Fibroblast of villous mesenchyme (primary cell): Measurements from ENCODE around the gene NDUFB6. TPM values are rescaled to one million over a fixed set of nuclear protein-coding genes. Genes with fewer than 3 reads are reported as not detected.
A peak's percentile ranks its signal among the peaks of the same experiment; 100 is the strongest.

Experiments used
- DNase-seq: peaks from one replicate; pipeline ENCODE4 v3.0.0-alpha.2; 2010; ENCODE audit warnings: low read depth
- H3K4me3 ChIP-seq: 2 replicates; pipeline ENCODE4 v1.5.1; 2011; ENCODE audit warnings: low read depth, mild to moderate bottlenecking, low read length
- total RNA-seq: library from RNA; depleted of rRNA; stranded (reverse); fragments of >200 nt; gene quantifications from 2 replicates; pipeline ENCODE4 v1.2.3, GENCODE V29; 2012
- TF ChIP-seq, protein P1 (sequence below): IDR thresholded peaks from 2 replicates; pipeline ENCODE4 v1.5.1; 2012; ENCODE audit warnings: low read depth, mild to moderate bottlenecking, low read length; ENCODE audit not compliant: insufficient read depth

The NDUFB6 gene
- total RNA-seq, 1 donor, result 43.6 TPM

DNA sequence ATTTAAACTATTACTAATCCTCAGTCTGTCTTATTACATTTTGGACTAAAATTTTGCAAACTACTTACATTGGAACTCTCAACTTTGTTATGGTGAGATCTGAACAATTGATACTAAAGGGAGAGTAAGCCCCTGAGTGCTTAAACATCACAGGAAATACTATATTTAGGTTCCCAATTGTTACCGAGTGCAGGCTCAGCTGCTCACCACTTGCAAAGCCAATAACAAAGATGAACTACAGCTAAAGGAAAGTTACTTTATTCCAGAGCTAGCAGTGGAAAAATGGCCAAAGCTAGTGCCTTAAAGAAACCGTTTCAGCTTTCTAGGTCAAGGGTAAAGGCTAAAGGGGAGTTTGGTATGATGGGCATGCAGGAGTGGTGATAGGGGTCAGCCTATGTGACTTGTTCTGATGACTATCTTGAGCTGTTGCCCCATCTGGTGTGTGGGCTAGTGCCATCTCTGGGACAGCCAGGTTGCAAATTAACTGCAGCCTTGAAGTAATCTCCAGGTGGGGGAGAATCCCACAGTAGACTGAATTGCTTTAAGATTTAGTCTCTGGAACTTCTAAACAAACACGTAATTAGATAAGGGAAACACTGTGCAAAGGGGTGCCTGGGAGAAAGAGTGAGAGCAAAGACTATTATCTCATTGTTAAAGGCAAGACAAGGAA lies 7.8 kb upstream of the NDUFB6 start:
- no peak for DNase-seq
- TF ChIP-seq, protein P1, sequence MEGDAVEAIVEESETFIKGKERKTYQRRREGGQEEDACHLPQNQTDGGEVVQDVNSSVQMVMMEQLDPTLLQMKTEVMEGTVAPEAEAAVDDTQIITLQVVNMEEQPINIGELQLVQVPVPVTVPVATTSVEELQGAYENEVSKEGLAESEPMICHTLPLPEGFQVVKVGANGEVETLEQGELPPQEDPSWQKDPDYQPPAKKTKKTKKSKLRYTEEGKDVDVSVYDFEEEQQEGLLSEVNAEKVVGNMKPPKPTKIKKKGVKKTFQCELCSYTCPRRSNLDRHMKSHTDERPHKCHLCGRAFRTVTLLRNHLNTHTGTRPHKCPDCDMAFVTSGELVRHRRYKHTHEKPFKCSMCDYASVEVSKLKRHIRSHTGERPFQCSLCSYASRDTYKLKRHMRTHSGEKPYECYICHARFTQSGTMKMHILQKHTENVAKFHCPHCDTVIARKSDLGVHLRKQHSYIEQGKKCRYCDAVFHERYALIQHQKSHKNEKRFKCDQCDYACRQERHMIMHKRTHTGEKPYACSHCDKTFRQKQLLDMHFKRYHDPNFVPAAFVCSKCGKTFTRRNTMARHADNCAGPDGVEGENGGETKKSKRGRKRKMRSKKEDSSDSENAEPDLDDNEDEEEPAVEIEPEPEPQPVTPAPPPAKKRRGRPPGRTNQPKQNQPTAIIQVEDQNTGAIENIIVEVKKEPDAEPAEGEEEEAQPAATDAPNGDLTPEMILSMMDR, result no peak

GRCh38 chr9:32579706-32580331 lies 6.9 kb upstream of the NDUFB6 start:
- TF ChIP-seq, protein P1, result peak; percentile 94
- no peak overlapping the region for H3K4me3 ChIP-seq
- peak; percentile 63 for DNase-seq

More for the DNA sequence above, 7.8 kb upstream of the NDUFB6 start:
- no peak overlapping the region for H3K4me3 ChIP-seq

GRCh38 chr9:32578976-32579375 lies 6.0 kb upstream of the NDUFB6 start:
- DNase-seq, result no peak
- TF ChIP-seq, protein P1, result no peak
- no peak overlapping the region for H3K4me3 ChIP-seq

DNA sequence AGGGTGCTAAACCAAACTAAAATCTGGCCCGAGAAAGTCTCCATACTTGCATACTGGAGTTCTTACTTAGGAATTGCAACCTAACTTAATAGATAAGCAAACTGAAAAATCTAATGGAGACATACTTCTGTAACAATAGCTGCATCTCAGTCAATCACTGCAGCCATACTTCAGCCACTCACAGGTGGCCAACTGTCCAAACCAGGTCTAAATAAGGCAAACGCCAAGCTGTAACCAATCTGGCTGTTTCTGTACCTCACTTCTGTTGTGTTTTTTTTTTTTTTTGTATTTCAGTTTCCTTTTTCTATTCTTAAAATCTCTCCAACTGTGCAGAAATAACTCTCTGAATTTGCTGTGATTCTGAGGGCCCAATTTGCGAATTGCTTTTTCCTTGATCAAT lies 4.4 kb upstream of the NDUFB6 start:
- H3K4me3 ChIP-seq, result no peak overlapping the region
- DNase-seq, result no peak
- TF ChIP-seq, protein P1, result no peak

DNA sequence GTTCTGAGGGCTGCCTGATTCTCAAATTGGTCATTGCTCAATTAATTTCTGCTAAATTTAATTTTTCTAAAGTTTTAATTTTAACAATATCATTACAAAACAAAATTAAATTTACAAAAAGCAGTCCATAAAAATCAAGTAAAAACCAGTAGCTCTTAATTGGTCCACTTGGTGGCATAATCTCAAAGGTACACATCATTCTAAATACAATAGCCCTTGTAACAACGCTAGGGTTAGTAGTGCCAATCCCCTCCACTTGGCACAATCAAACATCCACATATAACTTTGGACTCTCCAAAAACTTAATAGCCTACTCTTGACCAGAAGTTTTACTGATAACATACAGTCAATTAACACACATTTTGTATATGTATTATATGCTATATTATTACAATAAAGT lies 1.9 kb upstream of the NDUFB6 start:
- TF ChIP-seq, protein P1, result no peak
- H3K4me3 ChIP-seq, result no peak overlapping the region

GRCh38 chr9:32573821-32574220 lies 862 bp upstream of the NDUFB6 start:
- TF ChIP-seq, protein P1, result no peak
- DNase-seq, result no peak
- H3K4me3 ChIP-seq, result no peak overlapping the region

More for the DNA sequence above, 1.9 kb upstream of the NDUFB6 start:
- no peak for DNase-seq
